Measurements from ENCODE around the gene L3MBTL4.

Gene L3MBTL4

DNA sequence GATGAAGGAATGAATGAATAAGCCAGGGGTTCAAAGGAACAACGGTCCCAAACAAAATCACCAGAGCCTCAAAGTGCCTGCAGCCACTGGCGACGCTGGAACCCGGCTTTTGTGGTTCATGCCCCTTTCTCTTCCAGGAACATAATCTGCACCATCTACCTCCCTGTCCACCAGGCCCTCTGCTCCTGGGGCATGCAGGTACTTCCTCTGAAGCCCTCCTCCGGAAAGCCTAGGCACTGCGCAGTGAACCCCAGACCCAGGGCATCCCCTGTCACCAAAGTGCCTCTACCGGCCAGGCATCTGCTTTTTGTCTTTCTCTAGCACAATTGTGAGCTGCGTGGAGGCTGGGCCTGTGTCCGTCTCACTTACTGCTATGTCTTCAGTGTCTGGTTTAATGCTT, 420.8 kb downstream of the L3MBTL4 start:
- no peak for DNase-seq (ENCODE audit: low read depth in 2 of 2)

DNA sequence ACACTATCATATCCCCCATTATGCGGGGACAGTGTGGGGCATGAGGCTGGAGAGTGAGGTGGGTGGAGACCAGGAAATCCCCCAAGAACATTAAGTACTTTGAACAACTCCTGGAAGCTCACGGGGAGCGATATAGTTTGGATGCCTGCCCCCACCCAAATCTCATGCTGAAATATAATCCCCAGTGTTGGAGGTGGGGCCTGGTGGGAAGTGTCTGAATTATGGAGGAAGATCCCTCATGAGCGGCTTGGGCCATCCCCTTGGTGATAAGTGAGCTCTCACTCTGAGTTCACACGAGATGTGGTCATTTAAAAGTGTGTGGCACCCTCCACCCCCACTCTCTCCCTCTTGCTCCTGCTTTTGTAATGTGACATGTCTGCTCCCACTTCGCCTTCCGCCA, 422.3 kb downstream of the L3MBTL4 start:
- DNase-seq (ENCODE audit: low read depth in 2 of 2): no peak

DNA sequence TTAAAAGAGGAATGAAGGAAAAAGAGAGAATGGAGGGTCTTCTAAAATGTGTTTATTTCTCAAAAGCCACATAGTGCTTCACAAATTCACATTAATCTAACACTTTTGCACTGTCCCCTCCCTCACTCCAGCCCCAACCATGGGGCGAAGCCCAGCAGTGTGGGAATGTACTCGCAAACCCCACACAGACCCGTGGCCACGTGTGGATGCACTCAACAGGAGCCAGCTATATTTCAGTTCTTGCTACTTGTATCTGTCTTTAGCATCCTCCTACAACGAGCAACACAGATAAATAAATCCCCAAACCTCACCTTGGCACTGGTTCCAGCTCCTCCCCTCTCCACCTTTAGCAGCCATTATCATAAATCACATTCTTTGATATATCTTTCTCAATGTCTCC, 427.5 kb downstream of the L3MBTL4 start:
- DNase-seq (ENCODE audit: low read depth in 2 of 2): no peak

DNA sequence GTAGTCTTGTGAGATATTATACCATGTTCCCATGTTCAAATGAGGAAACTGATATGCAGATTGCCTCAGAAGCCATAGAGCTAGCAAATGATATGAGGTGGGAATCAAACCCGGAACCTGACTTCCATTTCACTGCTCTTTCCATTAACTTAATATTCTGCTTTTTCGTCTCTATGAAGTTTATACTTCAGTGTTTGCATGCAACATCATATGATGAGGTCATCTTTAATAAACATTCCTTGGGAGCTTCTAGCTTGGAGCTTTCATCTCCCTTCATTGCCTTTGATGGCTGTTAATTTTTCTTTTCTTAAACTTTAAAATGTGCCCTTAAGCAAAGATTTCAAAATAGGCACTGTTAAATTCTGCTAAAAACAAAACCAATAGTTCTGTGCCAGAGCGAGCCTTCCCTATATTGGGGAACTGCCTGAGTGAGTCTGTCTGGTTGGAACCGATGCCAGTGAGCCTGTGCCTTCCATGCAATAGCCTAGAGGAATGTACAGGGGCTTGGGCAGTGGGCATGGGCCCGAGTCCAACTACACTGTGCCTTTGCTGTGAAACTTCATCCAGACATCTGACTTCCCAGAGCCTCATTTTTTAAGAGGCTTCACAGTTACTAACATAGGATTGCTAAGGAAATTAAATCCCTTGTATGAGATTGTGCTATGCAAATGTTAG, 428.3 kb downstream of the L3MBTL4 start:
- no peak for DNase-seq (ENCODE audit: low read depth in 2 of 2)

- no peak for DNase-seq (ENCODE audit: low read depth in 2 of 2)
Observed at GRCh38 chr18:5984245-5984644, 430.5 kb downstream of the L3MBTL4 start.

GRCh38 chr18:5983488-5983887, 431.2 kb downstream of the L3MBTL4 start:
- no peak for DNase-seq (ENCODE audit: low read depth in 2 of 2)

- DNase-seq (ENCODE audit: low read depth in 2 of 2): no peak
Observed at GRCh38 chr18:5982332-5982731, 432.4 kb downstream of the L3MBTL4 start.

DNA sequence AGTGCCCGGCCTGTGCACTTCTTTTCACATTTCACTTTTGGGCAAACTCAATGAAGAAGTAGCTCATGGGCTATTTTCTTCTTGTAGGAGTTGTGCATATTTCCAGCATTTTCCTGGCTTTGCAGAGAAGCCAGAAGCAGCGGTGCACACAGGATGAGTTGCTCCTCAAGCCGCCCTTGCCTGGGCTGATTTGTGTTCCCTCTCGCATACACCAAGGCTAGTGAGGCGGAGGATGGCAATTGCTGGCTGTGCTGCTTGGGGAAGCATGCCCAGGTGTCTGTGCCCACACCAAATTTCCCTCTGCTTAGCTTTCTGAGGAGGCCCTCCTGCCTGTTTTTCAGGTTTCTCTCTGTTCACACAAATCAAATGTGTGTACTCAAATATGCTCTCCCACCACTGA, 434.0 kb downstream of the L3MBTL4 start:
- no peak for DNase-seq (ENCODE audit: low read depth in 2 of 2)

DNA sequence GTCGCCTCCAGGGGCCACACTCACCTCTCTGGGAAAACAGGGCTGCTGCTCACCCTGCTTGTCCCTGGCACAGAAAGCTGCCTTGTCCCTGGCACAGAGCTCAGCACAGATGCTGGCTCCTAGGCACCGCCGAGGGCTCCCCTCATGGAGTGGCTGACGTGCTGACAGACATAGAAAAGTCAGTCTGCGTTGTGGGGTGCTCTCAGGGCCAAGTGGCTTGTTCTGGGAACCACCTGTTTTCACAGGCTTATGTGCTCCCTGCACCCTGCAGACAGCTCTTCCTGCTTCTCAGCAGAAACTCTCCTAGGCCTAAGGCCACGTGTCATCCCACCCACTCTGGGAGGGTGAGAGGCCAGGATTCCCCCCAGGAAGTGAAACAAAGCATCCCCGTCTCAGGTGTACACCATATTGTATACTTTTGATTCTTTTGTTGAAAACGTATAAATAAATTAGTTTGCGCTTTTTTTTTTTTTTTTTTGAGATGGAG, 434.7 kb downstream of the L3MBTL4 start:
- no peak for DNase-seq (ENCODE audit: low read depth in 2 of 2)

- DNase-seq (ENCODE audit: low read depth in 2 of 2): no peak
Observed at GRCh38 chr18:5979176-5979888, 435.4 kb downstream of the L3MBTL4 start.

- DNase-seq (ENCODE audit: low read depth in 2 of 2): no peak
Observed at GRCh38 chr18:5977022-5977421, 437.7 kb downstream of the L3MBTL4 start.

DNA sequence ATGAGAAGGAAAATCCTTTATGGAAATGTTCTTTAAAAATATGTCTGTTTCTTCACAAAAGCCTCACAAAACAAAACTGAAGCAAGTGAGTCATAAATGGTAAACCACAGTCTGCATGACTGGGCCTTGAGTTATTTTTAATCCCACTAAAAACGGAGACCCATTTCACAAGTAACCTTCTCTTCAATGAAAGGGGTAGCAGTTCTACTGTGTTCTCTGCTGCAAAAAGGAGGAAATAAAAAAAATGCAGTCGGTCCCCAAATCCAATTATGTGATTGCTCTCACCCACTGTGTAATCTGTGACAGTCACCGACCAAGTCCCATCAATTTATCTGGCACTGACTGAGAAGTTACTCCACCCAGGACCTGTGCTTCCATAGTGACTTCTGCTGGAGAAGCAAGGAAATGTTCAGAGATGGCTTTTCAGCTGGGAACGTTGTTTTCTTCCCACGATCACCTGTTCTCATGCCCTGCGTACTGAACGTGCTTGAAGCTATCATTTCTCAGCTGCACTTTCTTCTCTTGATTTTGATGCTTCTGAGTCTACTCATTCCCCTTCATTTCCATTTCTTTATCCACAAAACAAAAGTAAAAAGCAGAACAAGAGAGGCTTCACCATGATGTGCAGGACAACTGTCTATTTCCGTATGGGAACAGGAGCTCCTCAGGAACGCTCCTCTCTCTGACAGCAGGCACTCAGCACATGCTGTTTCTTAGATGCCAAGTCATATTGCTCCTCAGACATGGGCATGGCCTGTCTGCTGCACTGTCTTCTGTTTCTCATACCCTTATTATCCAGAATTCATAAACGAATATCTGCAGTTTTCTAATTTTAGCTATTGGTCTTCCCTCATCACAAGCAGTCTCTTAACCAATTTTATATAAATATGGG, 439.4 kb downstream of the L3MBTL4 start:
- DNase-seq (ENCODE audit: low read depth in 2 of 2): no peak

DNA sequence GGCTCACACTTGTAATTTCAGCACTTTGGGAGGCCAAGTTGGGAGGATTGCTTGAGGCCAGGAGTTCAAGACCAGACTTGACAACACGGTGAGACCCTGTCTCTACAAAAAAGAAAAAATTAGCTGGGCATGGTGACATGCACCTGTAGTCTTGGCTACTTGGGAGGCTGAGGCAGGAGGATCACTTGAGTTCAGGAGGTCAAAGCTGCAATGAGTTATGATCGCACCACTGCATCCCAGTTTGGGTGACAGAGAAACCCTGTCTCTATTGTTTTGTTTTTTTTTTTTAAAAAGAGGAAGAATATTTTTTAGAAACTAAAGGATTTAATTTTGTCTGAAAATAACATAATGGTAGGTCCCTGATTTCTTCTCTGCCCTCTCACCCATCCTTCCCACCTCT, 440.0 kb downstream of the L3MBTL4 start:
- DNase-seq (ENCODE audit: low read depth in 2 of 2): no peak

GRCh38 chr18:5973099-5973498, 441.6 kb downstream of the L3MBTL4 start:
- DNase-seq (ENCODE audit: low read depth in 2 of 2): no peak

- no peak for DNase-seq (ENCODE audit: low read depth in 2 of 2)
Observed at GRCh38 chr18:5972298-5972697, 442.4 kb downstream of the L3MBTL4 start.

DNA sequence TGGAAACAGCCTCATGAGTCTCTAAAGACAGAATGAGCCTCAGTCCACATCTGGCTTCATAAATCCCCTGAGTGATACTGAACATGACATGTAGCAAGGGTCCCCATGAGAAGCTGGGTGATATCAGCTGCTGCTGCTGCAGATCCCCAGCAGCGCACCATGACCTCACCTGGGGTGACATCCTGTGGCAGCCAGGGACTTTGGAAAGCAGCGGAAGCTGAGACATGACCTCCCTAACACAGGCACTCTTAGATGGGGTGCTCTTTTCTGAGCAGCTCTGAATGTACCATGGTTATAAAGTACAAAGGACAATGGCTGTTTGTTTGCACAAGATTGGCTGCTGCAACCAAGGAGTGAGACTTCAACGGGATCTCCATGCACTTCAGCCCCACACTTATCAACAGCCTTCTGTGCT, 444.7 kb downstream of the L3MBTL4 start:
- DNase-seq (ENCODE audit: low read depth in 2 of 2): no peak

DNA sequence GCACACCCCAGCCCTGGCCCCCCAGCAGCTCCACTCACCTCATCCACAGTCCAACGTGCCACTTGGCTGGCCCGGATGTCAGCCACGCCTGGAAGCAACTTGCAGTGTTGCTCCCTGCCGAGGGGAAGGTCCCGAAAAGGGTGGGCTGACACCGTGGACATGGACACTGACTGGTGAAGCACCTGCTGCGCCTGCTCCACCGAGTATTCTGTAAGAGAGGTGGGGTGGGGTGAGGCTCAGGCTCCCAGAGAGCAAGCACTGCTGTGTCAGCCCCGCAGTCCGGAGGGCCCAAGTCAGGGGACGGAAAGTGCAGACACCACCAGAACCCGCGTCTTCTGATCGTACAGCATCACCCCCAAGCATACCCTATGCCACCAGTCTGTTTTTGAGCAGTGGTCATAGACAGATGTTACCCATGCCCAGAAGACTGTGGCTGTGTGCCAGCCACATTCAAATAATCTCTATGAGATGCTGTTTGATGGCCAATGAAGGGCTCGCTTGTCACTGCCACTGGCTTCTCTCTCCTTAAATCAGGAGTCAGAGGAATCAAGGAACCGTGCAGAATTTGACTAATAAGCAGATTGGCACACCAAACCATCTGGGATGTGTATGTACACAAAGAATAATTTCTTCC, 445.2 kb downstream of the L3MBTL4 start:
- no peak for DNase-seq (ENCODE audit: low read depth in 2 of 2)

- no peak for DNase-seq (ENCODE audit: low read depth in 2 of 2)
Observed at GRCh38 chr18:5967666-5968065, 447.0 kb downstream of the L3MBTL4 start.

DNA sequence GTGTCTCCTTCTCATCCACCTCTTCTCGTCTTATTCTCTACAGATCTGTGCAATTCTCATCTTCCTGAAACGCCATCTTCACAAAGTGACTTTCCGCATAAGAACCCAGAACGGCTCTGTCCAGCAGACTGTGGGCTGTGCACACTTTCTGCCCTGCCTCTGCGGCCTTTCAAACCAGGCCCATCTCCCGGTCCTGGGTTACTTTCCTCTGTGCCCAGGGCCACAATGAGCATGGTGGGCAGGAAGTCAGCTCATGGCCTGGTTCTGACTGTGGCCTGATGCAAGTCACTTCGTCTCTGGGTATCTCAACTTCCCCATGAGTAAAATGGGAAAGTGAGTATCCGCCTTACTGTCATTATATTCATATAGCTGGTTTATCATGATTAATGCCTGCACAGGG, 447.7 kb downstream of the L3MBTL4 start:
- no peak for DNase-seq (ENCODE audit: low read depth in 2 of 2)

GRCh38 chr18:5966514-5966913, 448.2 kb downstream of the L3MBTL4 start:
- no peak for DNase-seq (ENCODE audit: low read depth in 2 of 2)

DNA sequence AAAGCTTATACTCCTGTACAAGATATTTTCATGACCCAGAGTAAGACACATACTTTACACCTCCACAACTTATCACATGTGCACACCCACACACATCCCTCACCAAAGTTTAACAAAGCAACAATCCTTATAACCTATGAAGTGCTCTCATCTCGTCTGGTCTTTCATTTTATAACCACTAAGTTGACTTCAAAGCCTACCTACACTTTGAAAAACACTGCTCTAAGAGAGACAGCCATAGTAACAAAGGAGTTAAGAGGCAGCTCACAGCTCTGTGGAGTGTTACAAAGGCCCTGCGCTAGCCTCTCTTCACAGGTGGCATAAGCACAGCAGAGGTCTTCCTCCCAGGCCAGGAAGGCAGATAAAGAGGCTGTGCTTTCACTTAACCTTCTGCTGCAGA, 449.7 kb downstream of the L3MBTL4 start:
- no peak for DNase-seq (ENCODE audit: low read depth in 2 of 2)

- no peak for DNase-seq (ENCODE audit: low read depth in 2 of 2)
Observed at GRCh38 chr18:5964596-5964995, 450.1 kb downstream of the L3MBTL4 start.
